Vagina (tissue), 2 donors: ENCODE results near the gene FAM169A. TPM values are rescaled to one million over a fixed set of nuclear protein-coding genes. Genes with fewer than 3 reads are reported as not detected.
"Not testable (repeated sequence)": the region's sequence is repeated elsewhere in the genome, so short reads cannot be mapped to it uniquely, and the experiment has no call there.

Experiments used
- DNase-seq, 2 donors: peaks; one replicate each; pipeline ENCODE4 v3.0.0-alpha.2; 2017; ENCODE audit errors: extremely low spot score in 2 of 2
- H3K27ac ChIP-seq: fragments of 200-600 bp; sonication (generic); one replicate; pipeline ENCODE4 v1.5.1; 2019
- H3K27me3 ChIP-seq: fragments of 200-600 bp; sonication (generic); one replicate; pipeline ENCODE4 v1.5.1; 2019
- H3K36me3 ChIP-seq, 2 donors: fragments of 200-600 bp; sonication (generic); one replicate each; pipeline ENCODE4 v1.5.1; 2017 to 2019
- H3K4me1 ChIP-seq: fragments of 200-600 bp; sonication (generic); one replicate; pipeline ENCODE4 v1.5.1; 2019
- H3K4me3 ChIP-seq, 2 donors: fragments of 200-600 bp; sonication (generic); 1 replicate in 1 of 2; 2 replicates in 1 of 2; pipeline ENCODE4 v1.5.1; 2016 to 2019
- H3K9me3 ChIP-seq: fragments of 200-600 bp; sonication (generic); one replicate; pipeline ENCODE4 v1.5.1; 2019
- POLR2A ChIP-seq, 2 donors: fragments of 450-650 bp; IDR thresholded peaks; one replicate each; pipeline ENCODE4 v1.6.1; 2017; ENCODE audit warnings: antibody characterized with exemption in 2 of 2, mild to moderate bottlenecking in 2 of 2, moderate library complexity in 2 of 2
- POLR2AphosphoS5 ChIP-seq, 2 donors: sonication (generic); formaldehyde crosslinking; IDR thresholded peaks; one replicate each; pipeline ENCODE4 v1.9.0; 2017; ENCODE audit warnings: antibody characterized with exemption in 2 of 2, mild to moderate bottlenecking in 2 of 2, low read depth in 1 of 2; ENCODE audit not compliant: insufficient read depth in 1 of 2
- intact Hi-C: fragments of 100-400 bp; cut with DNase I; formaldehyde crosslinking; loops from one replicate; pipeline ENCODE4 v1.15.1; 2023
- total RNA-seq: library from RNA; depleted of rRNA; stranded (reverse); fragments of >200 nt; gene quantifications from one replicate; pipeline ENCODE4 v1.2.3, GENCODE V29; 2016
- TF ChIP-seq, protein P1 (sequence below), 3 experiments: fragments of 450-650 bp in 2 of 3; fragments of 200-600 bp in 1 of 3; sonication (generic) in 1 of 3; IDR thresholded peaks; one replicate each; pipeline ENCODE4 v1.5.1; 2017 to 2019; ENCODE audit warnings: antibody characterized with exemption in 3 of 3, mild to moderate bottlenecking in 2 of 3, moderate library complexity in 2 of 3

FAM169A gene
- total RNA-seq, 1 donor from 2014 or later, result 0.98 TPM

DNA sequence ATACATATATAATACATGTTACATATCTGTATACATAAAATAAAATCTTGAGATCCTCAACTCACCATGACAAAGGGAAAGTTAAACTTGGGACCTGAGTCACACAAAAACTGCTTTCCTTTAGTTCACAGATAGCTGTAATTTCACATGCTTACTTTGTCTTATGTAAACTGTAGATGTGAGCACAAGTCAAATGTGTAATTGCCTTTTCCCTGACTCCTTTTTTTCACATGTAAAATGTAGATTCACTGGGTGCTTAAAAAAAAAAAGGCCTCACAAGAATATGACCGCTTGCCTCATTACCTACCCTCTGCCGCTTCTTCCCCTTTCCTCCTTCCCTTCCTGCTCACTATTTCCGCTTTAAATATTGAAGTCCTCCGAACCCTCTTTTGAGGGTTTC lies 21.9 kb upstream of the FAM169A start:
- intact Hi-C loops, result no loop called here
- Histone ChIP-seq H3K36me3 (no peaks in the 10 kb centered on the region), H3K9me3 (no peaks in the 10 kb centered on the region), H3K4me3 (no peak overlapping the region), H3K27me3 (no peaks in the 10 kb centered on the region), H3K4me1 (no peaks in the 10 kb centered on the region), H3K27ac (no peak overlapping the region)
- TF ChIP-seq POLR2A (IDR thresholded peaks at IDR 0.05) (no peak), POLR2AphosphoS5 (IDR thresholded peaks at IDR 0.05; ENCODE audit: insufficient read depth in 1 of 2, low read depth in 1 of 2) (no peak)
- TF ChIP-seq, protein P1, sequence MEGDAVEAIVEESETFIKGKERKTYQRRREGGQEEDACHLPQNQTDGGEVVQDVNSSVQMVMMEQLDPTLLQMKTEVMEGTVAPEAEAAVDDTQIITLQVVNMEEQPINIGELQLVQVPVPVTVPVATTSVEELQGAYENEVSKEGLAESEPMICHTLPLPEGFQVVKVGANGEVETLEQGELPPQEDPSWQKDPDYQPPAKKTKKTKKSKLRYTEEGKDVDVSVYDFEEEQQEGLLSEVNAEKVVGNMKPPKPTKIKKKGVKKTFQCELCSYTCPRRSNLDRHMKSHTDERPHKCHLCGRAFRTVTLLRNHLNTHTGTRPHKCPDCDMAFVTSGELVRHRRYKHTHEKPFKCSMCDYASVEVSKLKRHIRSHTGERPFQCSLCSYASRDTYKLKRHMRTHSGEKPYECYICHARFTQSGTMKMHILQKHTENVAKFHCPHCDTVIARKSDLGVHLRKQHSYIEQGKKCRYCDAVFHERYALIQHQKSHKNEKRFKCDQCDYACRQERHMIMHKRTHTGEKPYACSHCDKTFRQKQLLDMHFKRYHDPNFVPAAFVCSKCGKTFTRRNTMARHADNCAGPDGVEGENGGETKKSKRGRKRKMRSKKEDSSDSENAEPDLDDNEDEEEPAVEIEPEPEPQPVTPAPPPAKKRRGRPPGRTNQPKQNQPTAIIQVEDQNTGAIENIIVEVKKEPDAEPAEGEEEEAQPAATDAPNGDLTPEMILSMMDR (IDR thresholded peaks at IDR 0.05), result no peak
- no peak for DNase-seq

GRCh38 chr5:74885170-74885569 lies 19.0 kb upstream of the FAM169A start:
- DNase-seq, result no peak
- H3K36me3 ChIP-seq, result no peaks in the 10 kb centered on the region
- H3K4me3 ChIP-seq, result no peak overlapping the region
- intact Hi-C loops, result no loop called here
- no peaks in the 10 kb centered on the region for H3K9me3 ChIP-seq
- TF ChIP-seq, protein P1 (IDR thresholded peaks at IDR 0.05), result no peak
- no peak for TF ChIP-seq POLR2A (IDR thresholded peaks at IDR 0.05)
- TF ChIP-seq POLR2AphosphoS5 (IDR thresholded peaks at IDR 0.05; ENCODE audit: insufficient read depth in 1 of 2, low read depth in 1 of 2), result no peak
- no peak overlapping the region for H3K27ac ChIP-seq
- H3K27me3 ChIP-seq, result no peaks in the 10 kb centered on the region
- H3K4me1 ChIP-seq, result no peaks in the 10 kb centered on the region

- H3K27ac ChIP-seq, H3K36me3 ChIP-seq, DNase-seq, H3K9me3 ChIP-seq, intact Hi-C loops, H3K4me1 ChIP-seq, H3K4me3 ChIP-seq, H3K27me3 ChIP-seq: not testable (repeated sequence)
Observed at GRCh38 chr5:74882379-74883134, 16.4 kb upstream of the FAM169A start.

GRCh38 chr5:74877624-74878304 lies 11.6 kb upstream of the FAM169A start:
- TF ChIP-seq POLR2A (IDR thresholded peaks at IDR 0.05), result no peak
- TF ChIP-seq POLR2AphosphoS5 (IDR thresholded peaks at IDR 0.05; ENCODE audit: insufficient read depth in 1 of 2, low read depth in 1 of 2), result no peak
- TF ChIP-seq, protein P1 (IDR thresholded peaks at IDR 0.05), result no peak
- H3K27ac ChIP-seq, result no peak overlapping the region
- H3K36me3 ChIP-seq, result no peaks in the 10 kb centered on the region
- no peak overlapping the region for H3K4me3 ChIP-seq
- intact Hi-C loops, result no loop called here
- no peak for DNase-seq
- H3K4me1 ChIP-seq, result no peaks in the 10 kb centered on the region
- H3K27me3 ChIP-seq, result no peaks in the 10 kb centered on the region
- H3K9me3 ChIP-seq, result no peaks in the 10 kb centered on the region

DNA sequence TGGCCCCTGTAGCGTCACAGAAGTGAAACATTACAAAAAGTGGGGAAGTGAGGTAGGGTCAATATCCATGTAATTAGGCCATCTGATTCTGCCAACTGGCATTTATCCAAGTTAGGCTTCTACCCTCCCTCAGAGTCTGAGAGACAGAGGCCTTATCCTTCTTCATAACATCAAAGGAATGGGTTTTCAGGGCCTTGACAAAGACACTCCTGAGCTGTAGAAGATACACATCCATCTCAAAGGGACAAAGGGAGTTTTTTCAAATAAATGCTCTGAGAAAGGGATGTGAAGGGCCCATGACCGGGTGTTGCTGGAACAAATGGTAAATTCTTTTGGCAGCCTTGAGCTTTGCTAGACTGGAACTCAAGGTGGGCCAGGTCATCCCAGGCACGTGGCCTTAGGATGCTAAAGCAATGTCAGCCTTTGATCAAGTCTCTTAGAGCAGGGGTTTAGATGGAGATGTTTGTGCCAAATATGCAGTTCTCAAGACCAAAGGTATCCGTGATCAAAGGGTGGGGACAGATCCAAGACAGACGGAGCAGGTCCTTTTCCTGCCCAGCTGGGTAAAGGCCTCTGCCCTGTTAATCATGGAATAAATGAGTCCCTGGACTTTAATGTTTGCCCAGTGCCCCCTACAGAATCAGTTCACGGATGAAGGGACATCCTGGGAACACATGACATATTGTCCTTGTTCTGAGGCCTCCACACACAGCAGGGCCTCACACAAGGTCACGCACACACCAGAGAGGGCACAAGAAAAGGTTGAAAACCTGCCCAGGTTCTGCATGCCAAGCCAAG lies 10.0 kb upstream of the FAM169A start:
- no peak for DNase-seq
- intact Hi-C loops, result no loop called here
- Histone ChIP-seq H3K27me3 (no peaks in the 10 kb centered on the region), H3K9me3 (no peaks in the 10 kb centered on the region), H3K4me3 (no peak overlapping the region), H3K27ac (no peak overlapping the region), H3K4me1 (no peaks in the 10 kb centered on the region), H3K36me3 (no peaks in the 10 kb centered on the region)
- TF ChIP-seq, protein P1 (IDR thresholded peaks at IDR 0.05), result no peak
- TF ChIP-seq POLR2A (IDR thresholded peaks at IDR 0.05), result no peak
- no peak for TF ChIP-seq POLR2AphosphoS5 (IDR thresholded peaks at IDR 0.05; ENCODE audit: insufficient read depth in 1 of 2, low read depth in 1 of 2)
